NCI-H510A (cell line): ENCODE data around the gene CBLN3.
"Not testable (repeated sequence)": the region's sequence is repeated elsewhere in the genome, so short reads cannot be mapped to it uniquely, and the experiment has no call there.

Source experiments
- DNase-seq: peaks from one replicate; lab custom pipeline; 2025; lab: John Stamatoyannopoulos, UW

CBLN3 gene

DNA sequence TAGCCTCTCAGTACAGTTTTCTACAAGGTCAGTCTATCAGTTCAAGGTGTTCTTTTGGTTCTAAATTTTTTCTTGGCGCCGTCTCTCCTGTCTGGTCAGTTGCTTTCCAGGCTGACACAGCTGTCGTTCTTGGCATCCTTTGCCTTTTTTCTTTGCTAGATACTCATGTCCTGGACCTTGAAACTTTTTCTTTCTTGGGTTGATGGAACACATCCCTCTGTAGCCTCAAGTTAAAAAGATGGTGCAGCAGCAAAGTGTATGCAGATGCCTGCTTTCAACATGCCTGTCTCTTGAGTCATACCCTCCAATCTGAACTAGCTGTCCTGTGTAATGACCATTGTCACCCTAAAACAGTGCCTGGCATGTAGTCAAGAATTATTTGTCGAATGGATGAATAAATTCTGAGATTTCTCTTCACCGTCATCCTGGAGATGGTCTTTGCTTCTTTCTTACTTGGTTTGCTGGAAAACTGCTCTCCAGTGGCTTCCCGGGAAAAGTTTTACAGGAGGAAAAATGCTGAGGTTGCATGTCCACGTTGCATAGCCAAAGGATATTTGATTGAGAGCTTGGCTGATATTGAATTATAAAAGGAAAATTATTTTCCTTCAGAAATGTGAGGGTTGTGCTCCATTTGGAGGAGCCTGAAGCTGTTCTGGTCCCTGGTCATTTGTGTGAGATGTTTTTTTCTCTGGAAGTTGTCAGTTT, 26.0 kb downstream of the CBLN3 start:
- no peak for DNase-seq

DNA sequence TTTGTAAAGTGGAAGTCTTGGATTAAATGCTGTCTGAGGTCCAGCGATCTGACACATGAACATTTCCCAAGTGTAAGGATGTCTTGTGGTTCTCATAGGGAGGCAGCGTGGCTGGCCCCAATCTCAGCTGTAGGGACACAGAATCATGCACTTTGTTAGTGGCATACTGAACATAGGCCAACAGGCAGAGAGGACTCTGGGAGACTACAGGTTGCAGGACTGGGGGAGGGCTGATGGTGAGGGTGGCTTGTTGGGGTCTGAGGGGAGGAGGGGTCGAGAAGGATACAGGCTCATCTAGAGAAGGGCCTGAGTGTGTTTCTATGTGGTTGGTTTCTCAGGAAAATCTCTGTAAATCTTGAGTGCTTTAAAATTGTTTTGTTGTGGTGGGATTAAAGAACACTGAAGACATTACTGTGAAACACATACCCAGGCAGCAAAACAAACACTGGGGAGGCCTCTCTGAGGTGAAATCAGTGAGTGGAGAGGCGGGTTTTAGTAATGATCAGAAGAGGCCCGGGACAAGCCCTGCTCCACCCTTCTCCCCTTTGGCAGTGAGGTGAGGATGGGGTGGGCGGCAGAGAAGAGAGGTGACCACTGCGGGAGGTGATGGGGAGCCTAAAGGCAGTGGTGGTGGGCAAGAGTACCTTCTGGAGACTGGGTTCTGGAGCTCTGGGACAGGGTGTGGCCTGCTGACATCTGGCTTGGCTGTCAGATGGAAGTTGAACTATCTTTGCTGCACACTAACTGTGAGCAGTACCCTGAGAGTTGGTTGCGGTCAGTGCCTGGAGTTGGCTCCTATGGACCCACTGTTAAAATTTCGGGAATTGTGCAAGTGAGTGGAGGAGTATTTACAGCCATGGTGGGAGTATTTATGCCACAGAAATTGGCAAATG, 27.4 kb downstream of the CBLN3 start:
- no peak for DNase-seq

DNA sequence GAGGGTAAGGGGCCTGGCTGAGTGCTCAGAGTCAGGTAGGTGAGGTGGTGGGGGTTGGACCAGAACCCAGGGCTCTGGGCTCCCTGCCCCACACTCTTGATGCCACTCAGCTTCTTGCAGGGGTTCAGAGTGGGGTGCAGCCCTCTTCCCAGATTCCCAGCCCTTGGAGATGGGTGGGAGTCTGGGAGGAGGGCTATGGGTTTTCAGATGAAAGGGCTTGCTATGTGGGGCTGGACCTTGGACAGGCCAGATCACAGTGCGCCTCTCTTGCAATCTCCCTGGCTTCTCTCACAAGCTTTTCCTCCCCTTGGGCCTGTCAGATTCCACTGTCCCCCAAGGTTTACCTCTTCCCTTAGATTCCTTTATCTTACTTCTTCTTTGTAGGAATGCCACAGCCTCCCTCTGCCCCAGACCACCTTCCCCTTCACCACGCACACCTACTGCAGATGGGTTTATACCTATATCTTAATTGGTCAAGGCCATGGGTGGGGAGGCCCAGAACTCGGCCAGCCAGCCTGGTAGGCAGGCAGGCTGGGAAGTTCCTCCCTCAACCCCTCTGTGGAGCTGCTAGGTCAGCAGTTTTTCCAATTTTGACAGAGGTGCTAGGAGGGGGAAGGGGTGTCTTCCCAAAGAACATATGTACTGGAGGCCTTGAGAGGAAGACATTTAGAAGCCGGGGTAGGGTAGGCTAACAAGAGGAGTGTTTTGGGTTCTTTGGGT, 29.3 kb downstream of the CBLN3 start:
- DNase-seq = no peak

DNA sequence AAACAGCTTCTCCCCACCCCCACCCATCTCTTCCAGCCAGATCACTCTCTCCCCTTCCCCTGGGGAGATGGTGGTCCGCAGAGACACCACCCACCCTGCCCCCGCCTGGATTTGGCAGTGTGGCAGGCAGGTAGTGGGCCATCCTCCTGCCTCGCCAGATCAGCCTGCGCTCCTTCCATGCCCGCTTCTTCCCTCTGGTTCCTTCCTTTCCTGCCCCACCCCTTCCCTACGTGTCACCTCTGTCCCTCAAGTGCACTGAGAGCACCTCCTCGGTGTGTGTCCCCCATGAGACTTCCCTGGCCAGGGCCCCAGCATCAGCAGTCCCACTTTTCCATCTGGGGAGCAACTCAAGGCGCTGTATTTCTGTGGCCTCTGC, 30.0 kb downstream of the CBLN3 start:
- no peak for DNase-seq

DNA sequence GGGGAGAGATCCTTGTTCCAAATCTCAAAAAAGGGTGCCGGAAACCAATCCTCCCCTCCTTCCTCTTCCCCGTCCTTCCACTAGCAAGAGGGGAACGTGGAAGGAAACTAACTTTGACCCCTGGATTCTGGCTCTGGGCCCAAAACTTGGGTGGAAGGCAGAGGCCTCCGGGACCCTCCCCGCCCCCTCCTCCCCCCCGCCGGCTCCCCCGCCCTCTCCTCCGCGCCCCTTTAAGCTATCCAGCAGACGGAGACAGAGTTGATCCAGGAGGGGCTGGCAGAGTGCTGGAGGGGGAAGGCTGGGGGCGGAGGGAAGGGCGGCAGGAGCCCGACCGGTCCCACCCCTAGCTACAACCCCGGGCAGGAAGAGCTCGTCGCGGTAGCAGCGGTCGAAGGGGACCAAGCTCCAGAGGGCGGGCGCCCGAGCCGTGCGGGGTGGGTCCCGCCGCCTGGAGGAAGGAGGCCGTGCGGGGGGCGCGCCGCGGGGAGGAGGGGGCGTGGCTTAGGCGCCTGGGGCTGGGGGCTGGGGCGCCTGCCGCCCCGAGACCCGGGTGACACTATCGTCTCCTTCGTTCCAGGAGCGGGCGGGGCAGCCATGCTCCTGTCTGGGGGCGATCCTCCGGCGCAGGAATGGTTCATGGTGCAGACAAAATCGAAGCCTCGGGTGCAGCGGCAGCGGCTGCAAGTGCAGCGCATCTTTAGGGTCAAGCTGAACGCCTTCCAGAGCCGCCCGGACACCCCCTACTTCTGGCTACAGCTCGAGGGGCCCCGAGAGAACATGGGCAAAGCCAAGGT, 30.6 kb downstream of the CBLN3 start, which contains the start of gene NYNRIN:
NYNRIN (plus strand) TSS at position 351 of the 794 bp plus-strand sequence; CDS start at position 595, 244 bp downstream.
- DNase-seq = no peak

DNA sequence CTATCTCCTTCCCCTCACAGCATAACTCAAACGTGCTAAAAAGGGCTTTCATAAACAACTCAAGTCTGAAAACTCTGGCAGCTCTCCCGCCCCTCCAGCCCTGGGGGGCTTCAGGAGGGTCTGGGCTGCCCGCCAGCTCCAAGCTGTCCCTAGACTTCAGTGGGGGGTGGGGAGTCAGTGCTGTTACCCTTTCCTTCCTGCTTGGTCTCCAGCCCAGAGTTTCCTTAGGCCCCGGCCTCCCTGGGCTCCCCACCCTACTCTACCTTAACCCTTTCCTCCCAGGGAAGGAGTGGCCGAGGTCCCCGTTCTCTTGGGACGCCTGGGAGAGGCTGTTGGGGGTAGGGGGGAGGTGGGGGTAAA, 31.2 kb downstream of the CBLN3 start:
- DNase-seq = no peak

DNA sequence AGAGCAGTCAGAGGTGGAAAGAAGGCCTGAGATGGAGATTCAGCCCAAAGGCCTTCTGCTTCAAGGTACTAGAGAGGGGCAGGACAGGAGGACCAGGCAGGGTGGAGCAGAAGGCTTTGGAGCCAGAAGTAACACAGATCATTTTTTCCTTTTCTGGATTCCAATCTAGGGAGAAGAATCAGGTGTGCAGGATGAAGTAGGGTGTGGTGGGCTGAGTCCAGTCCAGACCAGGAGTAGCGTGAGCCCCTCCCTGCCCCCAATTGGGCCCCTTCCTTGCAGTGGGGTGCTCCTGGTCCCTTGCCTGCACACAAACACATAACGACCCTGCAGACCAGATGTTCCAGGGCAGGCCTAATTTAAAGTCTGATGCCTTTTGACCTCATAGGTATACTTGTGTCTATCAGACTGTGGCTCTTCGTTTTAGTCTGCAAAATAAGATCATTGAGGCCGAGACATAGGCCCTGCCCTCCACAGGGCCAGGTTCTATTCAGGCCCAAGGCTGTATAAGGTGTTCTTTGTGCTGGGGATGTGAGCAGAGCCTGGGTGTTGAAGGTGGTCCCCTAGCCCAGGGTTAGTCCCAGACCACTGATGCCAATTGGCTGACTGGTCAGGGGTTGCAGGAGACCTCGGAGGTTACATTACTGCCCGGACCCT, 31.7 kb downstream of the CBLN3 start:
- no peak for DNase-seq

DNA sequence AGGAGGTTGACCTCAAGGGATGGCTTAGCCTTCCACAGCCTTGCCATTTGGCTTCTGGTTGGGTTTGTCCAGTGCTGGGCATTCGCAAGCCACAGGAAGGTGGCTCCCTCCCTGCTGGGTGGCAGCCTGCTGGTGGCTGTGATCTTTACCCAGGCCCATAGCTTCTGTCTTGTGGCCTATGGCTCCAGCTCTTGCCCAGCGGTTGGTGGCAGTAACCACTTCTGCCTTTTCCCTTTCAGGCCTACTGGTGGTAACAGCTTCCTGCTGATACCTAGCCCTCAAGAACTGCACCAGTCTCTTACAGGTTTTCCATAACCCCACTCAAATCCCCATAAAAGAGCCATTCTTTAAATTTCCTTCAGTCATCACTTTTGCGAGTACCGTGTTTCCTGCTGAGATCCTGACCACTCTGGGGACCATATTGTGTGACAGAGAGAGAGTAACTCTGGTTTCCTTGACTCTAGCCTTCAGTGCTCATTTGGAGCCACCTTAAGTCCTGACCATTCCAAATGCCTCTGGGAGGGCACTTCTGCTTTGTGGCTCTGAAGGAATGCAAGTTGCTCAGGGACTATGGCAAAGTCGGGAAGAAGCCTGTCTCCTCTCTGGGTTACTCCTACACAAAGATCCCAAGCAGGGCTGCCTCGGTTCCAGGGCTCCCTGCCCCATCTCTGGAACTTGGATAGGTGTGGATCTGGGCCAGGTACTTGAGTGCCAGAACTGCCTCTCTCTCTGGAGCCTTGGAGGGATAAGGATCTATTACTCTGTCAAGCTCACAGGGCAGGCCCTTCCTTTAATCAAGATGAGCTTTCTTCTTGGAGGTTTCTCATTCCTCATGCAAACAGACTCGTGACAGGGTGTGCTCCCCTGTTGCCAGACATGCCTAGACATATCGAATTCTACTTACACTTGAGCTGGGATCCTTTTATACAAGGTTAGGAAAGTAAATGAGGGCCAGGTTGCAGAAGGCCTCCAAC, 33.6 kb downstream of the CBLN3 start:
- no peak for DNase-seq

DNA sequence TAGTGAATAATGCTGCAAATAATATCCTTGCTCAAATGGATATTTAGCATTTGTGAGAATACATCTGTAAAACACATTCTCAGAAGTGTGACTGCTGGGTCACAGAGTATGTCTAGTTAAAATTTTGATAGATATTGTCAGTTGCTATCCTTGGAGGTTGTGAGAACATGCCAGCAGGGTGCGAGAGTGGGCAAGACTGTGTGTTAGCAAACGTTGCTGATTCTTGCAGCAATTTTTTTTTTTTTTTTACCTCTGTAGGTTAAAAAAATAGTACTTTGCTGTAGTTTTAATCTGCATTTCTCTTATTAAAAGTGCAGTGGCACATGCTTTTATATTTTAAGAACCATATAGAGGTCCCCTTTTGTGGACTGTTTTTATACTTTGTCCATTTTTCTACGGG, 35.2 kb downstream of the CBLN3 start:
- DNase-seq = no peak

DNA sequence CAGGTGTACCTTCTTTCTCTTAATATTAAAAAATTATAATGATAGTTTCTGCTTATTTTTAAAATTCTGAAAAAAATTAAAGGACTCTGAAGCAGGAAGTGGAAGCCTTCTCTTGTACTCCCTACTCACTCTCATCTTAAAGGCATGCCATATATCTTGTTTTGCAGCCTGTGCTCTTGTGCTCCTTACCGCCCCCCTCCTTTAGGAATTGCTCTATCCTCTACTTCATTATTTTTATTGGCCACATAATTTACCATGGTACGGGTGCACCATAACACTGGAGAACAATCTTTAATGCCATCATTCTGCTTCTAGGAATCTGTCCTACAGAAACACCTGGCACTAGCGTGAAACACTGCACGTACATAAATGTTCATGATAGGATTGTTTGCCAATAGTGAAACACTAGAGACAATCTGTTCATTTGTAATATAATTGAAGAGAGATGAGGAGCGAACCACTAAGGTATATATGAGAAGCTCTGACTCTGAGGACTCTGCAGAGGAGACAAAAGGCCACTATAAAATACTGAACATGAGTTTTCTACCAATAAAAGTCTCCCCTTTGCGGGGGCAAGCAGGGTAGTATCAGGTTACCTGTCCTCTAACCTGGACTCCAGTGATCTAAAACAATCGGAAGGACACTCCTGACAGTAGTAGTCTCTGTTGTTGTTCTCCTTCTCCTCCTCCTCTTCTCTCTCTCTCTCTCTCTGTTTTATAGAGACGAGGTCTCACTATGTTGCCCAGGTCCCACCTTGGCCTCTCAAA, 37.0 kb downstream of the CBLN3 start:
- DNase-seq = peak; percentile 36

DNA sequence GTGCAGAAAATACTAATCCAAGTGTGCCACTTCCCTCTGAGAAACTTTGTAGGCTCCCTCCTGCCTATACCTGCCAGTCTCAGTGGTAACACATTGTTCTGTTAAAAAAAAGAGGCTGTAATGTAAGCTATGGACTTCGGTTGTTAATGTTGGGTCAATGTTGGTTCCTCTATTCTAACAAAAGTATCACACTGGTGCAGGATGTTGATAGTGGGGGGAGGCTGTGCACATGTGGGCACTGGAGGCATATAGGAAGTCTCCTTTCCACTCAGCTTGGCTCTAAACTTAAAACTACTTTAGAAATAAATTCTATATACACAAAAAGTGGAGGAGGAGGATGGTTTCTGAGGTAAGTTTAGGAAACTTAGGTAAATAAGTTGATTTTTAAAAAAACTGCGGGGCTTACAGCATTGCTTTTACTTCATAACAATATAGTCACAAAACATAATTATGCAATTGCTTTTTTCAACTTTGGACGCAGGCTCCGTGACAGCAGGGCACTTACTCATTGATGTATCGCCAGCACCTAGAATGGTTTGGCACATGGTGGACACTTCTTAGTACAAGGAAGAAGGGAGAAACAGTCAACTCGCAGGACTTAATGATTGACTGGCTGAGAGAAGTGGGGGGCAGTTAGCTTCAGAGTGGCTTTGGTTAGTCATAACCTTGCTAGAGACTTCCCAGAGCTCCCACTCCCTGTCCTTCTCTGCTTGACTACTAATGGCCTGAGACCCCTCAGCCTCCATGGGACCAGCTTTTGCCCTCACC, 38.6 kb downstream of the CBLN3 start:
- DNase-seq = no peak

DNA sequence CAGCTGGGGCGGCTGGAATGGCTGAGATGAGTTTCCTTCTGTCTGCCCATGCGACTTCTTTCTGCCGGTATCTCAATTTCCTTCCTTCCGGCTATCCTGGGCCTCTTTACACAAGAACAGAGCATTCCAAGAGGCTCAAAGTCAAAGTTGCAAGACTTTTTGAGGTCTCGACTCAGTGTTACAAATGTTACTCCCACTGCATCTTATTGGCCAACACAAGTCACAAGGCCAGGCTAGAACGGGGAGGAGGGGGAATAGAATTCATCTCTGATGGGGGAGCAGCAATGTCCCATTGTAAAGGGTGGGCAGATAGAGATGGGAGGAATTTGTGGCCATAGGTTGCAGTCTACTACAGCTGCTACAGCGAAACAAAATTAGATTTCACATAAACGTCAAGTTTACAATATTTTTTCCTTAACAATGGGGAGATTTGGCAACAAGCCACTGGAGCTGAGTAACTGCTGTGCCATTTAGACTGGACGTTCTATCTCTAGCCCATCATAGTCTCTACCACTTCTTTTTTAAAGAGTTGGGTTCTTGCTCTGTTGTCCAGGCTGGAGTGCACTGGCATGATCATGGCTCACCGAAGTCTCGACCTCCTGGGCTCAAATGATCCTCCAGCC, 40.1 kb downstream of the CBLN3 start:
- DNase-seq = no peak

DNA sequence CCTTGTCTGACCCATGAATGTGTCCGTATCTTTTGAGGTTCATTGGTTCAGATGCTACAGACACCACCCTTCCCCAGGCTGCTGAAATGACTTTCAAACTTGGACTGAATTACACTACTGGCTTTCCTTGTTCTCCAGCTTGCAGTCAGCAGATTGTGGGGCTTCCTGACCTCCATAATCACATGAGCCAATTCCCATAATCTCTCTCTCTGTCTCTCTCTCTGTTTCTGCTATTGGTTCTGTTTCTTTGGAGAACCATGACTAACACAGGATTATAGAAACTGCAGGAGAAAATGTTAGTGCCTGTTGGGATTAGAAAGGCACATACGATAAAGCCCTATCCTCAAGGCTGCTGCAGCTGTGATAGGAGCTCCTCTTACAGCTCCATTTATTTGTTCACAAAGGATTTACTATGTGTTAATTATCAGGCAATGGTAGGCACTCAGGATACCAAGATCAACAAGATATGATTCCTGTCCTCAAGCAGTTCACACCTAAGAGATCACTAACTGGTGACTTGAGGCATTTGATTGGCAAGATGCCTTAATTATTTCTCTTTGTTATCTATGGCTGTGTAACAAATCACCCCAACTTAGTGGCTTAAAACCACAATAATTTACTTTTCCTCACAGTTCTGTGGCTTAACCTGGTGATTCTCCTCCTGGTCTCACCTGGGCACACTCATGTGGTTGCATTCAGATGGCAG, 40.8 kb downstream of the CBLN3 start:
- DNase-seq = no peak

DNA sequence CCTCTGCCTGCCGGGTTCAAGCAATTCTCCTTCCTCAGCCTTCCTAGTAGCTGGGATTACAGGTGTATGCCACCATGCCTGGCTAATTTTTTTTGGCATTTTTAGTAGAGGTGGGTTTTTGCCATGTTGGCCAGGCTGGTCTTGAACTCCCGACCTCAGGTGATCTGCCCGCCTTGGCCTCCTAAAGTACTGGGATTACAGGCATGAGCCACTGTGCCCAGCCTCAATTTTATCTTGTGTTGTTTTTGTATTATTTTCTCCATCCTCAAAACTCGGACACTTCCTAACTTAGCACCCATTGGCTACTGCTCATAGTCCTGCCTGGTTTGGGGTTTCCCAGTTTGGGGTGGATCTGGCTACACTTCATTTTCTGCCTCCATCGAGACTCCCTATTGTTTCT, 41.9 kb downstream of the CBLN3 start:
- DNase-seq = not testable (repeated sequence)

DNA sequence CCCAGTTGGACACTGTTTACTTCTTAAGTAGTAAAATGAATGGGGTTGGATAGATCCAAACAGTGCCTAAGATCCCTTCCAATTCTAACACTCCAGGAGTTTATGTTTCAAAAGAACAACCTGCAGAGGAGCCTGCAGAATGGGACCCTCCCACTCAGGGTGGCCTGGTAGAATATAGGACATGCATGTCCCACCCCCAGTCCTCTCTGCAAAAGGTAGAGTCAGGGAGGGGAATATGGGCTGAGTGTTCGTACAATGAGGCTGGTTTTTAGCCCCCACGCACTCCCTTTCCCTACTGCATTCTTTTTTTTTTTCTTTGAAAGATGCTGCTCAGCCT, 42.5 kb downstream of the CBLN3 start:
- DNase-seq = no peak

DNA sequence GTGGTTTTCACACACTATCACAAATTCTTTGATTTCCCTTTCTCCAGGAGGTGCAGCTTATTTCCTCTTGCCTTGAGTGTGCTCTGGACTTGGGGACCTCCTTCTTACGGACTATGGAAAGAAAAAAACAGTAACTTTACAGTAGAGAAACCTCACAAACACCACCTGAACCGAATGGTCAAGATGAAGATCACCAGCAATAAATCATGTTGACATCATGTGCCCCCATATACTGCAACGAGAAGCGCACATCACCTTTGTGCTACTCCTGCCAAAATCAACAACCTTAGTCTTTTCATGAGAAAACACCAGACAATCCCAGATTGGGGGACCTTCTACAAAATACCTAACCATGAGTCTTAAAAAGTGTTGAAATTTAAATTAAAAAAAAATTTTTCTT, 43.9 kb downstream of the CBLN3 start:
- no peak for DNase-seq

DNA sequence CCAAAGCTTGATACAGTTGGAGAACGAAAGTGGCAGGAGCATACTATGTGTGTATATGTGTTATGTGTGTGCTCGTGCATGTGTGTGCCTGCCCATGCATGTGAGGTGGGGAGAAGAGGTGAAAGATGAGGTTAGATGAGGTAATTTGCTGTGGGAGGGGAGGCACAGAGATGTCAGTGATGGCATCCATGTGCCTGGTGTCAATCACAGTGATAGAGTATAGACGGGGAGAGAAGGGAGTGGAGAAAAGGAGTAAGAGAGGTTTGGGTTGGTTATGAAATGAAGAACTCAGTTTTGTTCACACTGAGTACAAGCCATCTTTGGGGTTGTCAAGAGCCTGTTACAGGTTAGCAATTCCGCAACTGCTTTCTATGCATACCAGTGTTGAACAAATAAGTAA, 45.3 kb downstream of the CBLN3 start:
- no peak for DNase-seq

DNA sequence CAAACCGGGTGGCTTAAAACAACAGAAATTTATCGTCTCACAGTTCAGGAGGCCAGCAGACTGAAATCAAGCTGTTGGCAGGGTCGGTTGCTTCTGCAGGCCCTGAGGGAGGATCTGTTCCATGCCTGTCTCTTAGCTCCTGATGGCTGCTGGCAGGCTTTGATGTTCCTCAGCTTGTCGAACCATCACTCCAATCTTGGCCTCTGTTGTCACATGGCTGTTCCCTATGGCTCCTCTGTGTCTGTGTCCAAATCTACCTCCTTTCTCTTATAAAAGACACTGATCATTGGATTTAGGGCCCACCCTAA, 47.5 kb downstream of the CBLN3 start:
- DNase-seq = no peak
